CD4-positive, alpha-beta T cell (primary cell): ENCODE measurements around the gene GAL. TPM values are rescaled to one million over a fixed set of nuclear protein-coding genes. Genes with fewer than 3 reads are reported as not detected.

Experiments
- ATAC-seq: fragments of 200-7000 bp; cut with Tn5 transposase; one replicate; pipeline ENCODE4 v1.10.0; 2022; ENCODE audit warnings: mild to moderate bottlenecking; ENCODE audit not compliant: poor library complexity
- CTCF ChIA-PET: fragments of 350-600 bp; sonication (Branson Sonifier 250); formaldehyde crosslinking; loops from one replicate; lab custom pipeline; 2021; ENCODE audit warnings: antibody characterized with exemption, inconsistent platforms; lab: Charles Lee
- POLR2A ChIA-PET: fragments of 350-600 bp; sonication (Branson Sonifier 250); formaldehyde crosslinking; loops from one replicate; lab custom pipeline; 2021; ENCODE audit warnings: antibody characterized with exemption, inconsistent platforms; lab: Charles Lee
- DNase-seq, 14 experiments: peaks; one replicate each; pipeline ENCODE4 v3.0.0-alpha.2; 2013 to 2020; ENCODE audit warnings: mixed read lengths in 2 of 14
- H3K27ac ChIP-seq, 2 donors: one replicate each; pipeline versions ENCODE4 v1.5.1 to v1.7.0; 2013; ENCODE audit warnings: low read length in 2 of 2, low read depth in 1 of 2, mild to moderate bottlenecking in 1 of 2
- H3K27me3 ChIP-seq, 2 experiments: 1 replicate in 1 of 2; 2 replicates in 1 of 2; pipeline versions ENCODE4 v1.6.1 to v1.7.0; 2013; ENCODE audit warnings: low read length in 2 of 2, control low read depth in 1 of 2, mild to moderate bottlenecking in 1 of 2, moderate library complexity in 1 of 2; ENCODE audit not compliant: insufficient read depth in 2 of 2, control insufficient read depth in 1 of 2
- H3K36me3 ChIP-seq: one replicate; pipeline ENCODE4 v1.6.1; 2013; ENCODE audit warnings: low read length, control low read depth; ENCODE audit not compliant: insufficient read depth
- H3K4me1 ChIP-seq: one replicate; pipeline ENCODE4 v1.6.1; 2013; ENCODE audit warnings: low read length, control low read depth; ENCODE audit not compliant: insufficient read depth
- H3K4me3 ChIP-seq: one replicate; pipeline ENCODE4 v1.5.1; 2013; ENCODE audit warnings: mild to moderate bottlenecking, low read length, moderate library complexity
- H3K9me3 ChIP-seq, 2 experiments: 1 replicate in 1 of 2; 2 replicates in 1 of 2; pipeline versions ENCODE4 v1.6.1 to v1.7.0; 2013; ENCODE audit warnings: low read length in 2 of 2, mild to moderate bottlenecking in 2 of 2, control low read depth in 1 of 2, moderate library complexity in 1 of 2; ENCODE audit not compliant: control insufficient read depth in 1 of 2, insufficient read depth in 1 of 2
- H3K27ac Mint-ChIP-seq: one replicate; pipeline ENCODE4 v1.8.0; 2020; ENCODE audit warnings: mixed read lengths
- H3K27me3 Mint-ChIP-seq: one replicate; pipeline ENCODE4 v1.8.0; 2021; ENCODE audit warnings: mixed read lengths
- H3K36me3 Mint-ChIP-seq: one replicate; pipeline ENCODE4 v1.8.0; 2021; ENCODE audit warnings: low read depth, mixed read lengths
- H3K4me1 Mint-ChIP-seq: one replicate; pipeline ENCODE4 v1.8.0; 2021; ENCODE audit warnings: low read depth, mixed read lengths
- H3K4me3 Mint-ChIP-seq: one replicate; pipeline ENCODE4 v1.8.0; 2020; ENCODE audit warnings: mild to moderate bottlenecking, mixed read lengths
- H3K9me3 Mint-ChIP-seq: one replicate; pipeline ENCODE4 v1.8.0; 2020; ENCODE audit warnings: mixed read lengths
- CTCF ChIP-seq: fragments of 200-600 bp; IDR thresholded peaks from one replicate; pipeline ENCODE4 v1.8.0; 2022; ENCODE audit warnings: antibody characterized with exemption, mild to moderate bottlenecking
- intact Hi-C, 2 experiments: fragments of 100-400 bp; cut with DNase I in 1 of 2; cut with micrococcal nuclease in 1 of 2; formaldehyde crosslinking; loops; one replicate each; pipeline versions ENCODE4 v1.15.1 to v1.9.0; 2023 to 2025; cut with DNase I, micrococcal nuclease
- total RNA-seq, 174 experiments: library from RNA in 2 of 174; stranded (reverse) in 2 of 174; gene quantifications; one replicate each; pipeline ENCODE4 v1.2.3 and lab custom pipeline; 2021 to 2026

Gene GAL
- total RNA-seq, 2 experiments from 2014 or later: not detected

GRCh38 chr11:68641880-68642279 lies 42.5 kb upstream of the GAL start:
- intact Hi-C loops: no loop called here
- Mint-ChIP-seq H3K4me3 (no peak overlapping the region), H3K4me1 (no peaks in the 10 kb centered on the region), H3K27me3 (peaks cover 5% of the 10 kb centered on the region), H3K36me3 (no peaks in the 10 kb centered on the region), H3K9me3 (peaks cover 6% of the 10 kb centered on the region), H3K27ac (no peak overlapping the region)
- peaks cover 0 to 3% of the 10 kb centered on the region in 2 experiments for H3K9me3 ChIP-seq
- H3K4me3 ChIP-seq: no peak overlapping the region
- H3K27me3 ChIP-seq: peaks cover 0 to 4% of the 10 kb centered on the region in 2 experiments
- H3K36me3 ChIP-seq: no peaks in the 10 kb centered on the region
- POLR2A ChIA-PET: no interaction called here
- no peak overlapping the region for H3K27ac ChIP-seq
- ATAC-seq (no peak), DNase-seq (no peak)
- TF ChIP-seq CTCF: no peak
- no peaks in the 10 kb centered on the region for H3K4me1 ChIP-seq
- CTCF ChIA-PET: no interaction called here

GRCh38 chr11:68643585-68643984 lies 40.8 kb upstream of the GAL start:
- TF ChIP-seq CTCF: no peak
- H3K27me3 ChIP-seq: peaks cover 0 to 4% of the 10 kb centered on the region in 2 experiments
- Mint-ChIP-seq H3K36me3 (no peaks in the 10 kb centered on the region), H3K4me3 (no peak overlapping the region), H3K27ac (no peak overlapping the region), H3K4me1 (no peaks in the 10 kb centered on the region), H3K27me3 (peaks cover 14% of the 10 kb centered on the region), H3K9me3 (peaks cover 10% of the 10 kb centered on the region)
- ATAC-seq: no peak
- H3K27ac ChIP-seq: no peak overlapping the region
- no peak for DNase-seq
- H3K4me1 ChIP-seq: no peaks in the 10 kb centered on the region
- peaks cover 5 to 10% of the 10 kb centered on the region in 2 experiments for H3K9me3 ChIP-seq
- intact Hi-C loops: no loop called here
- no peak overlapping the region for H3K4me3 ChIP-seq
- ChIA-PET POLR2A (no interaction called here), CTCF (no interaction called here)
- no peaks in the 10 kb centered on the region for H3K36me3 ChIP-seq

- DNase-seq (no peak), ATAC-seq (no peak)
- no peak overlapping the region for H3K27ac ChIP-seq
- intact Hi-C loops: no loop called here
- ChIA-PET POLR2A (no interaction called here), CTCF (no interaction called here)
- peaks cover 5 to 10% of the 10 kb centered on the region in 2 experiments for H3K9me3 ChIP-seq
- Mint-ChIP-seq H3K4me1 (no peaks in the 10 kb centered on the region), H3K9me3 (peaks cover 10% of the 10 kb centered on the region), H3K27me3 (peaks cover 24% of the 10 kb centered on the region), H3K4me3 (no peak overlapping the region), H3K27ac (no peak overlapping the region), H3K36me3 (no peaks in the 10 kb centered on the region)
- no peaks in the 10 kb centered on the region for H3K36me3 ChIP-seq
- TF ChIP-seq CTCF: no peak
- H3K4me3 ChIP-seq: no peak overlapping the region
- peaks cover 0 to 6% of the 10 kb centered on the region in 2 experiments for H3K27me3 ChIP-seq
- H3K4me1 ChIP-seq: no peaks in the 10 kb centered on the region
These were observed 37.5 kb upstream of the GAL start for GRCh38 chr11:68646832-68647231.
